WTC11 (cell line): Measurements from ENCODE around the gene CDIP1. TPM values are rescaled to one million over a fixed set of nuclear protein-coding genes. Genes with fewer than 3 reads are reported as not detected.

ENCODE experiments used
- ATAC-seq: fragments of 200-7000 bp; cut with Tn5 transposase; 2 replicates; pipeline ENCODE4 v1.10.0; 2021; ENCODE audit warnings: mild to moderate bottlenecking, moderate library complexity
- CTCF ChIA-PET: fragments of 300-600 bp; sonication (Branson Sonifier 250); formaldehyde crosslinking; loops from one replicate; lab custom pipeline; 2021; ENCODE audit warnings: antibody characterized with exemption; lab: Charles Lee
- POLR2A ChIA-PET: fragments of 350-600 bp; sonication (Branson Sonifier 250); formaldehyde crosslinking; loops from one replicate; lab custom pipeline; 2021; ENCODE audit warnings: antibody characterized with exemption; lab: Charles Lee
- DNase-seq: peaks from one replicate; pipeline ENCODE4 v3.0.0; 2021; ENCODE audit warnings: low spot score
- H3K27ac Mint-ChIP-seq: 2 replicates; pipeline ENCODE4 v1.8.0; 2021; ENCODE audit warnings: mixed read lengths
- H3K27me3 Mint-ChIP-seq: 2 replicates; pipeline ENCODE4 v1.8.0; 2021; ENCODE audit warnings: low read depth, mild to moderate bottlenecking, moderate library complexity, mixed read lengths
- H3K36me3 Mint-ChIP-seq: 2 replicates; pipeline ENCODE4 v1.8.0; 2021; ENCODE audit warnings: mixed read lengths
- H3K4me1 Mint-ChIP-seq: 2 replicates; pipeline ENCODE4 v1.8.0; 2022; ENCODE audit warnings: mixed read lengths
- H3K4me3 Mint-ChIP-seq: 2 replicates; pipeline ENCODE4 v1.8.0; 2021; ENCODE audit warnings: mild to moderate bottlenecking, moderate library complexity, mixed read lengths
- H3K9me3 Mint-ChIP-seq: 2 replicates; pipeline ENCODE4 v1.8.0; 2021; ENCODE audit warnings: mixed read lengths
- CBFB ChIP-seq: sonication (generic); formaldehyde crosslinking; IDR thresholded peaks from 2 replicates; pipeline ENCODE4 v1.8.1; 2022; ENCODE audit warnings: mild to moderate bottlenecking, low read depth, missing genetic modification reagents
- CDX4 ChIP-seq: fragments of 250-450 bp; sonication (Bioruptor Pico); IDR thresholded peaks from 2 replicates; pipeline ENCODE4 v1.9.0; 2021; ENCODE audit warnings: moderate library complexity, mild to moderate bottlenecking, inconsistent platforms, borderline replicate concordance
- CREB1 ChIP-seq: sonication (generic); formaldehyde crosslinking; IDR thresholded peaks from 2 replicates; pipeline ENCODE4 v1.8.0; 2023; ENCODE audit warnings: mild to moderate bottlenecking, missing genetic modification reagents
- E2F1 ChIP-seq: sonication (generic); formaldehyde crosslinking; IDR thresholded peaks from 2 replicates; pipeline ENCODE4 v1.8.0; 2022; ENCODE audit warnings: mild to moderate bottlenecking, missing genetic modification reagents
- E2F4 ChIP-seq: sonication (generic); formaldehyde crosslinking; IDR thresholded peaks from 2 replicates; pipeline ENCODE4 v1.8.1; 2022; ENCODE audit warnings: low read depth, mild to moderate bottlenecking, moderate library complexity, missing genetic modification reagents, borderline replicate concordance
- IRF1 ChIP-seq: sonication (generic); formaldehyde crosslinking; IDR thresholded peaks from 2 replicates; pipeline ENCODE4 v1.8.0; 2023; ENCODE audit warnings: missing genetic modification reagents
- KAT7 ChIP-seq: sonication (generic); formaldehyde crosslinking; IDR thresholded peaks from 2 replicates; pipeline ENCODE4 v1.8.1; 2023; ENCODE audit warnings: missing genetic modification reagents, mild to moderate bottlenecking, borderline replicate concordance
- NFYB ChIP-seq: sonication (generic); formaldehyde crosslinking; conservative IDR thresholded peaks from 2 replicates; pipeline ENCODE4 v1.8.0; 2022; ENCODE audit warnings: low read depth, missing genetic modification reagents
- SMAD3 ChIP-seq: sonication (generic); formaldehyde crosslinking; IDR thresholded peaks from 2 replicates; pipeline ENCODE4 v1.8.0; 2022; ENCODE audit warnings: missing genetic modification reagents, mild to moderate bottlenecking, borderline replicate concordance
- SMAD4 ChIP-seq: sonication (generic); formaldehyde crosslinking; IDR thresholded peaks from 2 replicates; pipeline ENCODE4 v1.8.0; 2022; ENCODE audit warnings: mild to moderate bottlenecking, missing genetic modification reagents
- USF1 ChIP-seq: sonication (generic); formaldehyde crosslinking; IDR thresholded peaks from 2 replicates; pipeline ENCODE4 v1.8.0; 2022; ENCODE audit warnings: mild to moderate bottlenecking, missing genetic modification reagents
- ZBTB21 ChIP-seq: sonication (generic); formaldehyde crosslinking; IDR thresholded peaks from 2 replicates; pipeline ENCODE4 v1.8.1; 2023; ENCODE audit warnings: mild to moderate bottlenecking, missing genetic modification reagents, borderline replicate concordance
- ZNF138 ChIP-seq: sonication (generic); formaldehyde crosslinking; conservative IDR thresholded peaks from 2 replicates; pipeline ENCODE4 v1.8.1; 2022; ENCODE audit warnings: mild to moderate bottlenecking, moderate library complexity, missing genetic modification reagents
- ZNF219 ChIP-seq: sonication (generic); formaldehyde crosslinking; IDR thresholded peaks from 2 replicates; pipeline ENCODE4 v1.8.0; 2023; ENCODE audit warnings: missing genetic modification reagents, mild to moderate bottlenecking, borderline replicate concordance
- ZNF232 ChIP-seq: sonication (generic); formaldehyde crosslinking; IDR thresholded peaks from 2 replicates; pipeline ENCODE4 v1.8.0; 2022; ENCODE audit warnings: mild to moderate bottlenecking, missing genetic modification reagents
- ZNF263 ChIP-seq: sonication (generic); formaldehyde crosslinking; IDR thresholded peaks from 2 replicates; pipeline ENCODE4 v1.8.1; 2022; ENCODE audit warnings: low read depth, mild to moderate bottlenecking, moderate library complexity, missing genetic modification reagents
- ZNF317 ChIP-seq: sonication (generic); formaldehyde crosslinking; IDR thresholded peaks from 2 replicates; pipeline ENCODE4 v1.8.1; 2023; ENCODE audit warnings: low read depth, mild to moderate bottlenecking, moderate library complexity, missing genetic modification reagents, borderline replicate concordance
- ZNF396 ChIP-seq: fragments of 250-450 bp; sonication (Bioruptor Pico); IDR thresholded peaks from 2 replicates; pipeline ENCODE4 v1.8.0; 2021; ENCODE audit warnings: mild to moderate bottlenecking, moderate library complexity, borderline replicate concordance
- ZNF423 ChIP-seq: fragments of 250-450 bp; sonication (Bioruptor Pico); IDR thresholded peaks from 2 replicates; pipeline ENCODE4 v2.1.2; 2022; ENCODE audit warnings: mild to moderate bottlenecking, moderate library complexity
- ZNF532 ChIP-seq: fragments of 250-450 bp; sonication (Bioruptor Pico); IDR thresholded peaks from 2 replicates; pipeline ENCODE4 v1.9.0; 2021; ENCODE audit warnings: mild to moderate bottlenecking, borderline replicate concordance
- ZNF671 ChIP-seq: fragments of 250-450 bp; sonication (Bioruptor Pico); IDR thresholded peaks from 2 replicates; pipeline ENCODE4 v1.8.0; 2021; ENCODE audit warnings: mild to moderate bottlenecking
- total RNA-seq: library from RNA; stranded (reverse); gene quantifications from 3 replicates; pipeline ENCODE4 v1.2.3, GENCODE V29; 2021

Gene CDIP1
- total RNA-seq, 1 experiment from 2014 or later = 68.9 TPM

- no peak for TF ChIP-seq ZNF532 (CRISPR knock-in tag)
- no peak for TF ChIP-seq ZNF317 (CRISPR knock-in tag)
- no peak for TF ChIP-seq ZNF138 (CRISPR knock-in tag)
- TF ChIP-seq CDX4 (CRISPR knock-in tag) = no peak
- no peak for TF ChIP-seq ZBTB21 (CRISPR knock-in tag)
- no peak for TF ChIP-seq ZNF396 (CRISPR knock-in tag)
- no peak for TF ChIP-seq SMAD3 (CRISPR knock-in tag)
- no peak for TF ChIP-seq IRF1 (CRISPR knock-in tag)
- TF ChIP-seq ZNF219 = no peak
- no peak for TF ChIP-seq CBFB
- no peak; the same call in none of the 2 replicates for TF ChIP-seq NFYB (CRISPR knock-in tag)
- no peak for TF ChIP-seq SMAD4 (CRISPR knock-in tag)
These were observed 913 bp downstream of the CDIP1 start (continued) for GRCh38 chr16:4537376-4538343.

- peaks cover 14% of the 10 kb centered on the region for H3K9me3 Mint-ChIP-seq
- ChIA-PET CTCF (interaction anchor here (0.6 to 4.0 kb wide), 8 partner anchors 11 to 527 kb away, joined by 3 to 20 read pairs (median 6); partner anchors contain the start of gene MGRN1), POLR2A (interaction anchor here (0.6 kb wide), 1 partner anchor 60 kb away, joined by 4 read pairs; no protein-coding TSS in a partner anchor)
- peak overlapping the region; percentile 80 for H3K4me3 Mint-ChIP-seq
- DNase-seq (no peak), ATAC-seq (no peak)
- peaks cover 31% of the 10 kb centered on the region for H3K27me3 Mint-ChIP-seq
- H3K4me1 Mint-ChIP-seq = peaks cover 30% of the 10 kb centered on the region
- peak overlapping the region; percentile 65; the same call in 1 of the 2 replicates for H3K27ac Mint-ChIP-seq
- H3K36me3 Mint-ChIP-seq = peaks cover 48% of the 10 kb centered on the region
- TF ChIP-seq ZNF263 (CRISPR knock-in tag) = no peak
- TF ChIP-seq E2F4 (CRISPR knock-in tag) = no peak
- no peak for TF ChIP-seq ZNF232 (CRISPR knock-in tag)
- TF ChIP-seq CREB1 (CRISPR knock-in tag) = no peak
- no peak for TF ChIP-seq ZNF317 (CRISPR knock-in tag)
- TF ChIP-seq USF1 (CRISPR knock-in tag) = no peak
- no peak for TF ChIP-seq KAT7 (CRISPR knock-in tag)
- TF ChIP-seq ZNF671 = no peak
- no peak for TF ChIP-seq ZNF219
- TF ChIP-seq ZNF423 = no peak
- no peak for TF ChIP-seq E2F1
These were observed 2.0 kb downstream of the CDIP1 start for GRCh38 chr16:4536391-4537106.
